ENCODE data around the gene METTL6.

DNA sequence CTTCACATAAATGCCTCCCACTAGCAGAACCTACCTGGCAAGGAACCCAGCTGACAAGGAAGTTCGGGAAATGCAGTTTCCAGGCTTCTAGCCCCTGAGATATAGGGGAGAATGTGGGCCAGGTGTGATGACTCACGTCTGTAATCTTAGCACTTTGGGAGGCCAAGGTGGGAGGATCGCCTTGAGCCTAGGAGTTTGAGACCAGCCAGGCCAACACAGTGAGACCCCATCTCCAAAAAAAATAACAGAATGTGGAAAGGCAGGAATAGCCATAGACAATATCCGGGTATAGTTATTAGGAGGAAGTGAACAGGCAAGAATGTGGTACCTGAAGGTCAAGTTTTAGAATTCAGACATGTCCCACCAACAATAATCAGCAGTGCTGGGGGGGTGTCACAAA, 54.4 kb downstream of the METTL6 start:
- TF ChIP-seq, protein P1, sequence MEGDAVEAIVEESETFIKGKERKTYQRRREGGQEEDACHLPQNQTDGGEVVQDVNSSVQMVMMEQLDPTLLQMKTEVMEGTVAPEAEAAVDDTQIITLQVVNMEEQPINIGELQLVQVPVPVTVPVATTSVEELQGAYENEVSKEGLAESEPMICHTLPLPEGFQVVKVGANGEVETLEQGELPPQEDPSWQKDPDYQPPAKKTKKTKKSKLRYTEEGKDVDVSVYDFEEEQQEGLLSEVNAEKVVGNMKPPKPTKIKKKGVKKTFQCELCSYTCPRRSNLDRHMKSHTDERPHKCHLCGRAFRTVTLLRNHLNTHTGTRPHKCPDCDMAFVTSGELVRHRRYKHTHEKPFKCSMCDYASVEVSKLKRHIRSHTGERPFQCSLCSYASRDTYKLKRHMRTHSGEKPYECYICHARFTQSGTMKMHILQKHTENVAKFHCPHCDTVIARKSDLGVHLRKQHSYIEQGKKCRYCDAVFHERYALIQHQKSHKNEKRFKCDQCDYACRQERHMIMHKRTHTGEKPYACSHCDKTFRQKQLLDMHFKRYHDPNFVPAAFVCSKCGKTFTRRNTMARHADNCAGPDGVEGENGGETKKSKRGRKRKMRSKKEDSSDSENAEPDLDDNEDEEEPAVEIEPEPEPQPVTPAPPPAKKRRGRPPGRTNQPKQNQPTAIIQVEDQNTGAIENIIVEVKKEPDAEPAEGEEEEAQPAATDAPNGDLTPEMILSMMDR (IDR thresholded peaks at IDR 0.05; ENCODE audit: low read length) = no peak
- TF ChIP-seq EZH2 (IDR thresholded peaks at IDR 0.05; ENCODE audit: borderline replicate concordance, low read length) = no peak

Data from OCI-LY1 (cell line).